HG03354 (cell line): ENCODE measurements around the gene PRKCE.

Experiments
- ATAC-seq: cut with Tn5 transposase; IDR thresholded peaks from one replicate; pipeline ENCODE4 v1.9.1; 2021; ENCODE audit warnings: mild to moderate bottlenecking; ENCODE audit not compliant: unreplicated experiment, poor library complexity, severe bottlenecking

The PRKCE gene

GRCh38 chr2:45864121-45864520 lies 212.6 kb downstream of the PRKCE start:
- ATAC-seq, result no peak

GRCh38 chr2:45867349-45867748 lies 215.9 kb downstream of the PRKCE start:
- ATAC-seq, result no peak

DNA sequence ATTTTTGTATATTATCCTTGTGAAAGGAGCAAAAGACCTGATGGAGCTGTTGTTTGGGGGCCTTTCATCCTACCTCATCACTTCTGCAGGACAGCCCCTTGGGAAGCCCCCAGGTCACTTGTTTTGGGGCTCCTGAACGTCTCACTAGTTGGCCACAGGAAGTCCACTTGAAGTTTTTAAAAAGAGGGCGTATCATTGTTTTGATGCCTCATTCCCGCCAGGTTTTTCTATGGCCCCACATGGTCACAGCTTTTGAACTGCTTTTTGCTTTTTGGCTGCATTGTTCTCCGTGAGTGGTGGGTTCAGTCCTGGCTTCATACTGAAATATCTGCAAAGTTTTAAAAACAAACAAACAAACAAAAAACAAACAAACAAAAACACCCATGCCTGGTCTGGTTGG lies 216.3 kb downstream of the PRKCE start:
- ATAC-seq, result no peak

DNA sequence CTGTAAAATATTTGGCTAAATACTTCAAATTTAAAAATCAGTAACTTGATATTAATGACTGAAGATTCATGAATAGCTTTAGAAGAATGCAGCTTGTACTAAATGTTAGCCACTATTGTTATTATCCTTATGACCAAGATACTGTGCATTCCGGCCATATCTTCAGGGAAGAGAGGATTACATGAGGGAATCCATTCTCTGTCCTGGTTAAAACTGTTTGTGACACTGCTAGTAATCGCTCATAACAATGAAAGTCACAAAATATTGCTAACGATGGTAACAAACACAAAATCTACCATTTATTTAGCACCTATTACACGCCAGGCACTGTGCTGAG lies 217.7 kb downstream of the PRKCE start:
- ATAC-seq, result no peak

DNA sequence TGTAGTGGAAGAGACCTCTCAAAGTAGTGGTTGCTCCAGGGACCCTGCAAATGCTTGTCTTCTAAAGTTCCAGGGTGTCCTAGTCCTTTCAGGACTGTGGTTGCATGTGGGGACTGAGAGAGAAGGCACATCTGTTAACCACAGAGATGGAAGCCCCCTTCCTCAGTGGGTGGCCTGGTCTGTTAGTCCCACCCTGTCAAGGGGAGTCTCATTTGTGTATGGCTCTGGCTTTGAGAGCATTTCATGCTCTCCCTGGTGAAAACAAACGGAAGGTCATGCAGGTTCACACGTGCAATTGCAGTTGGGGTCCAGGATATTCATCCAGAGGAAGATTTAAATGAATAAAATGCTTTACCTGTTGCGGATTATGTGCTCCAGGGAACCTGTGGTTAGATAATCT lies 219.6 kb downstream of the PRKCE start:
- ATAC-seq, result no peak

GRCh38 chr2:45871541-45871940 lies 220.1 kb downstream of the PRKCE start:
- no peak for ATAC-seq

GRCh38 chr2:45872211-45872610 lies 220.7 kb downstream of the PRKCE start:
- ATAC-seq, result no peak

DNA sequence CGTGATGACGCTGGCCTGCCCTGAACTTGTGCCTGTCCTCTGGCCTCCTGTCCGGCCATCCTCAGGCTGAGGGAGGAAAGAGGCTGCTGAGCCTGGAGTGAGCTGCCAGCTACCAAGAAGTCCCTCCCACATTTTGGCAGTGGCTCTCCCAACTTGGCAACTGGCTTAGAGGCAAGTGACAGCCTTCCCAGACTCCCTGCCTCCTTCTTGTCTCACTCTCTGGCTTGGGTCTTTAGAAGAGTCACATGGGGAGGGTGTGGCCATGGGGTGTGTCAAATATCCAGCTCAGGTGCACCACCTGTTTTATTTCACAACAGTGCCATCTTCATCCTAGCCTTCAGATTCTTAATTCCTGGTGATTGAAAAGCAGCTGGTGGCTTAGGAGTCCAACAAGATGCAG lies 222.9 kb downstream of the PRKCE start:
- no peak for ATAC-seq

- ATAC-seq, result no peak
Measured at GRCh38 chr2:45876611-45877010, 225.1 kb downstream of the PRKCE start.

DNA sequence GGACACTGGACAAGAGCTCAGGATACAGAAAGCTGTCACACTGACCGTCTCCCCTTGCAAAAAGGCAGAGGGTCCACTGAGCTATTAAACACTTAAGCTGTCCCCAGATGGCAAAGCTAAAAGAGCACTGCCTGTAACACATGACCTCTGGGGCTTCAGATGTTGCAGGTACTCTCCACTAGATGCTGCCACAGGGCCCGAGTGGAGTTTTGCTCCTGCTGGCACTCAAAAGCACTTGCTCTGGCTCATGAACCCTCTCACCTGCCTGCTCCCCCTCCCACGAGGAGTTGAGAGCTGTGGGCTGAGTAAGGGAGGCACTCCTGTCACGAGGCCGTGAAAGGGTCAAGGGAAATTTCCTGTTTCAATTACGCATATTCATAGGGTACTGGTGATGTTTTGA lies 227.9 kb downstream of the PRKCE start:
- ATAC-seq, result no peak

DNA sequence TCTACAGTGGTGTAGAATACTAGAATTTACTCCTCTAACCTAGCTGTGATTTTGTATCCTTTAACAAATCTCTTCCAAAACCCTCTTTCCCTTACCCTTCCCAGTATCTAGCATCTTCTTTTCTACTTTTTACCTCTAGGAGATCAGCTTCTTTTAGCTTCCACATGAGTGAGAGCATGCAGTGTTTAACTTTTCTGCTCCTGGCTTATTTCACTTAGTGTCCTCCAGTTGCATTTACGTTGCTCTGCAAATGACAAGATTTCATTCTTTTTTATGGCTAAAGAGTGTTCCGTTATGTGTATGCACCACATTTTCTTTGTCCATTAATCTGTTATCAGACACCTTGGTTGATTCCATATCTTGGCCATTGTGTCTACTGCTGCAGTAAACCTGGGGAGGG lies 228.5 kb downstream of the PRKCE start:
- no peak for ATAC-seq

DNA sequence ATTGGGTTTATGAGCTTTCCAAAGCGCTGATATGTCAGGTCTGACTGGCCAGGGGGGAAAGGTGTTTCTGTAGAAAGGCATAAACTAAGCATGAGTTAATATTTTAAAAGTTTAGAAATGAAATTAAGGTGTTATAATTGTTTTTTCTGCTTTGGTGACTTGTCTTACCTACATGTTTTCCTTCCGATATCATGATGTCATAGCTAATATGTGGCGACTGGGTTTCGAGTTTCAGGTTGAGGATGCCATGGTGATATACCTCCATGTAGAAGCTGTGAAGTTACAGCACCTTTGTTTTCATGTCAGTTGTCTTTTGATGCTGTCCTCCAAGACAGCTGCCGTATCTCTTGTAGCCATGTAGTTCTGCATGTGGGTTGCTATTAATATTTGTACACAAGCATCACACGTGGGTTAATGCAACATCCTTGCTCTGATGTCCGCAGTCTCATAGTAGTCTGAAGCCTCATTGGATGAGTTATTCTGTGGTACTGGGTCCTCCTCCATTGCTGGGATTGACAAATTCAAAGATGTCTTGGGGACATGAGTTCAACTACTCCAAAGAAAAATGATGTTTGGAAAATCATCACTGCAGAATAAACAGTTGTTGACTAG lies 230.6 kb downstream of the PRKCE start:
- ATAC-seq, result no peak

GRCh38 chr2:45882707-45883602 lies 231.5 kb downstream of the PRKCE start:
- ATAC-seq, result no peak

- no peak for ATAC-seq
Measured at GRCh38 chr2:45883603-45884000, 232.1 kb downstream of the PRKCE start.

GRCh38 chr2:45884126-45884525 lies 232.7 kb downstream of the PRKCE start:
- ATAC-seq, result no peak

DNA sequence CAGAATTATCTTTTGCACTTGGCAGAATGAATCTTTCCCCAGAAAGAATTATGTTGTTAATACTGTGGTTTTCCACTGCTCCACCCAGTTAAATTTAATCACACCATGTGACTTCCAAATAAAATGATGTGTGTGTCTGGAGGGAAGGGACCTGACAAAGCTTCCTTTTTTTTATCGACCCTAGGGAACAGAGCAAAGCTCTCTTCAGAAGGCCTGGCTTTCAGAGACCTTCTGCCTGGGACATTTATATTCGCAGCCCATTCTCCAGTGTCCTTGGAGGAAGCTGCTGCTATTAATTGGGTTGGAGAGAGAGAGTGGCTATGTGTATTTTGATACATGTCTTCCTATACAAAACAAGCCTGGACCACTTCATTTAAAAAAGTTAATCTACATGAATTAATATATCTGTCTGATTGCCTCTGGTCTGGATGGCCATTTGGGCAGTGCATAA lies 233.7 kb downstream of the PRKCE start:
- no peak for ATAC-seq

DNA sequence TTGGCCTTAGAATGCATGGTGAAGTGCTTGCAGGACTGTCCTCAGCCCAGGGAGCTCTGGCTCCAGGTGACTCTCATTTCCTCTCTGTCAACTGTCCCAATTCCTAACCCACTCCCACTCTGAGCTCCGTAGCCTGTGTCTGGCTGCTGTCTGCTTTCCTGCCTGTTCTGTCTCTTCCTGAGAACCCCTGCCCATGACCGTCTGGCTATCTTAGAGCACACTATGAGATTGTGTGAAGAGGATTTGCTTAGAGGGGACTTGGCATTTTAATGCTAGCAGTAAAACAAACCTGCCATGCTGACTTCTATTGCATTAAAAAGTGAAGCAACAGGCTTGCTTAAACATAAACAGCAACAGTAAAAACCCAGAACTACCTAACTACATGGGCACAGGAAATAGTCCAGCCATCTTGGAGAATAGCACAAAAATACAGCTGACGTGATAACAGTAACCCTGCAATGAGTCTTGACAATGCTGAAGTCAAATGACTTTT lies 234.7 kb downstream of the PRKCE start:
- ATAC-seq, result no peak

DNA sequence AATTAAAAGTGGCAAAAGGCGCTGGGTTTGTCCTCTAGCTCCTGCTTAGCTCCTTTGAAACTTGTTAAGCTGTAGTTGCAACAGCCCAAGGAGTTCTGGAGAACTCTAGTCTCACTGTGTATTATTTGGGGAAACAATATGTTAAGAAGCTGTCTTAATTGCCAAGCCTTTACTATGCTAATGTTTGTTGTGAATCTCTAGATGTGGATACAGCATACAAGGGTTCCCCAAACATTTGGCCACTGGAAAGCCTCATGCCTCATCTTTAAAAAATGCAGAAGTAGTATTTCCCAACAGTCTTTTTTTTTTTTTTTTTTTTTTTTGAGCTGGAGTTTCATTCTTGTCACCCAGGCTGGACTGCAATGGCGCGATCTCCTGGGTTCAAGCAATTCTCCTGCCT lies 236.7 kb downstream of the PRKCE start:
- no peak for ATAC-seq

DNA sequence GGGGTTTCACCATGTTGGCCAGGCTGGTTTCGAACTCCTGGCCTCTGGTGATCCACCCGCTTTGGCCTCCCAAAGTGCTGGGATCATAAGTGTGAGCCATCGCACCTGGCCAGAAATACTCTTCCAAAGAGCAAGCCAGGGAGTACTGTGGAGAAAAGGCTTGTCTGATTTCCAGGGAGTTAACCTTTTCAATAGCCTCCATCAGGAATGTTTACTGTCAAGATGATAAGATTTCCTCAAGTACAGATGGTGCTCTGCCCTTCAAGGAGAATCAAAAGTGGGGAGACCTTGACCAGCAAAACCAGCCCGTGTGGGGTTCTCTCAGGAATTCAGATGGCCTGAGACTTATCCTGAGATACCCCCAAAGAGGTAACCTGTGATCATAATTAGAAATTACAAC lies 237.2 kb downstream of the PRKCE start:
- ATAC-seq, result no peak

DNA sequence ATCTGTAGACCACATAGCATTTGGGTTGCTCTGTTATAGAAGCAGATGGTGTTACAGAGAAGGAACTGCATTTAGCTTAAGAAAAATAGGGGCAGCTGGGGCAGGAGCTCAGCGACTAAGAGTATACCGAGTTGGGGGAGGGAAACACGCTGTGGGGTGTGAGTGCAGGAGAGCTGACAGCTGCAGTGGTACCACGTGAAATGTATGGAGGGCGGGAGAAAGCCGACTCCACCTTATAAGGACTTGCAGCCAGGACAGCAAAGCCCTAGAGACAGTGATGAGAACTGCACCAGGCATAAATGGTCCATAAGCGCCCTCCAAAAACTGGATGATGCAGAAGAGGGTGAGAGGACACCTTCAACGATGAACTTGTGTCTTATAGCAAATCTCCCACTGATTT lies 237.6 kb downstream of the PRKCE start:
- ATAC-seq, result peak; percentile 89

DNA sequence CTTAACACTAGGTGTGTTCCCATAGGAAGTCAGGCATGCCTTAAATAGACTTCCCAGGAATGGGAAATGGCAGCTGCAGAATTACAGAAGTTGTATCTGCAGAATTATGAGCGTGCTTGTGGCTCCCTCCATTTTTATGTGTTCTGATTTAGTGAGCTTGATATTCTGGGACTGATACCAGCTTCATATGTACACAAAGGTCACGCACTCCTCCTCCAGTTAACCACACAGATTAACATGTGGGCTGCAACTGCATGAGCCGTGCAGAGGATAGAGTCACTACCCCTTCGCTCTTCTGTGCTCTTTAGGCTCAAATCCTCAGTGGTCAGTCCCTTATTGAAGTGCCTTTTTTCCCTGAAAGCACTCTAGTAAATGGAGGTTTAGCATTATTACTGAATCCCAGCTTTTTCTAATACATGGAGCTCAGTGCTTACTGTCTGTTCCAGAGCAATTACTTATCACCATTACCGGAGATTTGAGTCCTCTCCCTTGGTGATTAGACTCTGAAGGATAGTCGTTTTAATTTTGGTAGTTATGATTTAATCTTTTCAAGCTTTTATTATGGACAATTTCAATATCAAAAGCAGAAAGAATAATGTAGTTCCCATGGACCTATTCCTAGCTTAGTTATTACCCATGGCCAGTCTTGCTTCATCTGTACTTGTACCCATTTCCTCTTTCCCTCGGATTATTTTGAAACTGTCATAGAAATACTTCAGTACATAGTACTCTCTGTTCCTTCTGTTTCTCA lies 238.3 kb downstream of the PRKCE start:
- no peak for ATAC-seq
